ENCODE measurements around the gene MYLK2.

Gene MYLK2

DNA sequence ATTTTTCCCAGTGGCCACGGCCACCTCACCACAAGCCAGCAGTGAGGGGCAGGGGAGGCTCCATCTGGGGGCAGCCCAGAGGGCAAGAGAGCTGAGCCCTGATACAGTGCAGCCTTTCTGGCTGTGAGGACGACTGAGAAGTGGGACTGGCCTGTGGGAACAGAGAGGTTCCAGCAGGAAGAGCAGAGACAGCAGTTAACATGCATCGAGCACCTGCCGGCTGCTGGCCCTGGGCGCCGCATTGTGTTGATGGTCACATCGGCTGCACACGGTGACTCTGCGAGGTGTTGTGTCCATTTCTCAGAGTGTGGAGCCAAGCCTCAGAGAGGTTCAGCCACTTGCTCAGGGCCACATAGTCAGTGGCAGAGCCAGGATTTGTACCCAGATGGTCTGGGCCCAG is 16.4 kb downstream of the MYLK2 start:
- DNase-seq (ENCODE audit: low spot score) = no peak

DNA sequence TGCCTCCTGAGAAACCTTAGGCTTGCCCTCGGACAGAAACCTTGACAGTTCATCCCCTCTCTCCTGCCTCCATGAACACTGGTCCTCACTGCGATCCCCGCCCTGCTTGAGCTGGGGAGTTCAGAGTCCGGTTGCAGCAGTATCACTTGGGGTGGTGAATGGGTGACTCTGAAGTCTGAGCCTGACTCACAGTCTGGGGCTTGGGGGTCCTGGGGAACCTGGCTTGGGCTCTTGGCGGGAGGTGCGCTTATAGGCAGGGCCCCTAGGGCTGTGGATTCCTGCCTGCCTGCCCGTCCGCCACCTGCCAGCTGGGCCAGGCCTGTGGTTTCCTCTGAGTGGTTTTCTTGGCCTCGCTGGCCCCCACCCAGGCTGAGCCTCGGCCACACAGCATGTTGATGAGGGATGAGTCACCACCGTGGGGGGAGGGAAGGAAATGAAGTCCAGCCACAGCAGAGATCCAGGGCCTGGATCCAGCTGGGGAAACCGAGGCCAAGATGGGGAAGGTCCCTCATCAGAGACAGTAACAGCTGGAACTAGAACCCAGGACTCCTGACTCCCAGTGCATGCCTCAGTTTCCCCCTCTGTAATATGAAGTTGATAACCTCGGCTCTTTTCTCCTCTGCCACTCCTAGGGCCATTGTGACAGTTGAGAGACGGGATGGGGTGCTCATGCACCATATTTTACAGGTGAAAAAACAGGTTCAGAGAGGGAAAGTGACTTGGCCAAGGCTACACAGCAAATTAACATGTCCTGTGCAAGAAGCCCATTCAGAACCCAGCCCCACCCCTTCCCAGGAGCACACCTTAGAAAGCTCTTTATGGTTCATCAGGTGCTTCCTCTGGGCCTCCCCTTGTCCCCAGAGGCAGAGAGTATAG is 17.1 kb downstream of the MYLK2 start:
- DNase-seq (ENCODE audit: low spot score) = no peak

DNA sequence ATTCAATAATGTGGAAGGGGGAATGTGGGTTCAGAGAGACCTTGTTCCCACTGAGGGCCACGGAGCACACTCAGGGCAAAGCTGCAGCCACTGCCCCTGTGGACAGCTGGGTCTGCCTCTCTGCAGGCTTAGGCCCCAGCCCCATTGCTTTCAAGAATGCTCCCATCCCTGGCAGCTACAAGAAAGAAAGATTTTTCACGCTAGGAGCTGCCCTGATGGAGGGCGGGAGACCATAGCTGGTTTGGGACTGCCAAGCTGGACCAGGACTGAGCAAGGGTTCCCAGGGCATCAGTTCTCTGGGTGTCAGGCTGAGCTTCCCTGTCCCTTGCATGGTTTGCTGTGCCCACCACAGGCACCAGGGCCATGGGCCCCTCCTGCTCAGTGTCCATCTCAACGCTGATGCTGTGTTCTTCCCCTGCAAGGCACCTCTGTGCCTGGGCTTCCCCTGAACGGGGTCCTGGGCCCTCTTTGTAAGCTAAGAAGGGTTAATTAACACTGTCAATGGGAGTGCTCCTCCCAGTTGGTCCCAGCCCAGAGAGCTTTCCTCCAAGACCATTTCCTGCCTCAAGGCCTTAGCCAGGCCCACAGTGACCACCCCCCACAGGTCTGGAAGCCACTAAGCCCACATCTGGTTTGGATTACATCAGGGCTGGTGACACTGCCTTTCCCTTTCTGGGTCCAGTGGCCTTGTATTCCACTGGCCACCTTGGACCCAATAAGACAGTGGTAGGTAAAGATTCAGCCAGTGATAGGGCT is 17.9 kb downstream of the MYLK2 start:
- no peak for DNase-seq (ENCODE audit: low spot score)

DNA sequence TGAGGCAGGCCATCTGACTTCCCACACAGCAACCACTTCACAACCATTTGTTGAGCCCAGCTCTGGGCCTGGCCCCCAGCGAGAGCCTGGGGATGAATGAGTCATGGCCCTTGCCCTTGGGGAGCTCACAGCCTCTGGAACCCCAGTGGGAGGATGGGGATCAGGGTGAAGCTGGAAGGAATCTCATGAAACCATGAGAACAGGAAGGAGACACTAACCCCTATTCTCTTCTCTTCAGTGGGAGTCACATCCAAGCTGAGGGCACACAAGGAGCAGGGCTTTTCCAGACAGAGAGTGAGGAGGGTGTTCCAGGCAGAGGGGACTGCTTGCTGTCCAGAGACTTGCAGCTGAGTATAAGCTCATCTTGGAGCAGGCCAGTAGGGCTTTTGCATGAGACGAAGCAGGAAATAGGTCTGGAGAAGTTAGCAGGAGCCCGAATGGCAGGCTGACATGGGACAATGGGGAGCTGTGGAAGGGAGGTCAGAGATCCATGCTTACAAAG is 18.8 kb downstream of the MYLK2 start:
- no peak for DNase-seq (ENCODE audit: low spot score)

DNA sequence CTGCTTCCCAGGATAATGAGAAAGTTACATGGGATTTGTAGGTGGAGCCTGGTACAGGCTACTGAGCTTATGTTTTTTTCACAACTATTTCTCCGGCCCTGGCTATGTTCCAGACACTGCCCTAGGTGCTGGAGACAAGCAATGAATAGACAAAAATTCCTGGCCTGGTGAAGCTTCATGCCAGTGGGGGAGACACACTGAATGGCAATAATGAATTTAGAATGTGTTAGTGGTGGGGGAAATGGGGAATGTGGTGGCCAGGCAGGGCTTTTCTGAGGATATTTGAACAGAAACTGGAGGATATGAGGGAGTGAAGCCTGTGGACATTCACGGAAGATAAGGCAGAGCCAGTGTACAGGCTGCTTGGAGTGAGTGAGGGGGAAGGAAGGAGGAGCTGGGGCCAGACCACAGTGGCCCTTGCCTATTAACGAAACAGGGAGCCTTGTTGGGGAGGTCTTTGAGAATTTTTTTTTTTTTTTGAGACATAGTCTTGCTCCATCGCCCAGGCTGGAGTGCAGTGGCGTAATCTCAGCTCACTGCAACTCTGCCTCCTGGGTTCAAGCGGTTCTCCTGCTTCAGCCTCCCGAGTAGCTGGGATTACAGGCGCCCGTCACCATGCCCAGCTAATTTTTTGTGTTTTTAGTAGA is 19.6 kb downstream of the MYLK2 start:
- DNase-seq (ENCODE audit: low spot score) = no peak

DNA sequence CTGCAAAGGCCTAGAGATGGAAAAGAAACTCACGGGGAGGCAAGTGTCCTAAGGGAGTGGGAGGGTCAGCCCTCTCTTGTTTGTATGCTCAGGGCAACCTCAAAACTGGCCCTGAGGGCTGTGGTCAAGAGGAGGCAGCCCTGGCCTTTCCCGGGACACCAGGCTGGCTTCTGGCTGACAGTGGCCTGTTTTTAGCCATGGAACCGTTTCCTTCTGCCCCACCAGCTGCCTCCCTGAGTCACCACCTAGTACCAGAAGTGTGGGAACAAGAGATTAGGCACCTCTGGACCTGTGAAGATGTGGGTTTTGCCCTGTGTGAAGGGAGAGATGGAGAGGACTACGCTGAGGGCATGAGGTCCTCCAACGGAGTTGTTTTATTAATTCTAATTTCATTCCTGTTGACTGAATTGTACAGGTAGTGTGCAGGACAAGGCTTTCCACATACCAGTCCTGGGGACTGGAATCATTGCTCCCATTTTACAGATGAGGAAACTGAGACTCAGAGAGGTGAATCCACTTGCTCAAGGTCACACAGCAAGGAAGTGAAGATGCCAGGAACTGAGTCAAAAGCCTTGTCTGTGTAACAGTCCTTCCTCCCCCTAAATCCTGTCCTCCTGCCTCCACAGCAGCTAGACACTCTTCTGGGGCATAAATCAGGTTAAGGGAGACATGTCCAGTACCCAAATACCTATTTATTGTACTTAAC is 20.8 kb downstream of the MYLK2 start:
- no peak for DNase-seq (ENCODE audit: low spot score)

DNA sequence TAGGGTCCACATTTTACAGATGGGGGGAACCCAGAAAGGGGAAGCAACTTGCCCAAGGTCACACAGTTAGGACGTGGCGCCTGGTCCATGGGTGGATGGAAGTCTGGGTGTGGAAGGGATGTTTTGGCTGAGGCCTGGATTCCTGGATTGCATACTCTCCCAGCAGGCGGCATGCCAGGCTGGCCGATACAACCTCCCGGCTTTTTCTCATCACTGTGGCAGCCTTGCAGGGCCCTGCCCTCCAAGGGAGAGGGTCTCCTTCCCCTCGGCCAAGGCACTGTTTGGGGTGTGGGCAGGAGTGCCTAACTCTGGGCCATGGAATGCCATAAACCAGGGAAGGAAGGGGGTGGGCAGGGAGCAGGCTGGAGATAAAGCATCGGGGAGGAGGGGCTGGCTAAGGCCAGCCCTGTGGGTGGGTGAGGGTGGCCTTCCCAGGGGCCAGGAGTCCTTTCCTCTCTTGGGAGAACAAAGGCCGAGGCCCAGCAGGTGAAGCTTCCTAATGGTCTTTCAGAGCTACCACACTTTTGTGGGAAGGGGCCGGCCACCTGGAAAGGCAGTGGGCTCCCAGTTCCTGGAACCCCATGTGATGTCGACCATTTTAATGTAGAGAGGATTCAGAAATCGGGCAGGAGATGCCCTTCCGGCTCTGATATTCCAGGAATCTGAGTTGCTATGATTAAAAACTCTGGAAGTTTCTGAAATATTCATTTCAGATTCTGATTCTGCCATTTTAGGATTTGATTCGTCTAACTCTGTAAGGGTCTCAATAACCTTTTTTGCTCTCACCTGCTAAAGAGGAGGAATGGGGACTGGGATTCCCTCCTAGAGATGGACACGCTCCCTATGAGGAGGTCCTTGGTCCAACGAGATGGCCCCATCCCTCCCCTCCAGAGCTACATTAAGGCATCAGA is 22.0 kb downstream of the MYLK2 start:
- no peak for DNase-seq (ENCODE audit: low spot score)

DNA sequence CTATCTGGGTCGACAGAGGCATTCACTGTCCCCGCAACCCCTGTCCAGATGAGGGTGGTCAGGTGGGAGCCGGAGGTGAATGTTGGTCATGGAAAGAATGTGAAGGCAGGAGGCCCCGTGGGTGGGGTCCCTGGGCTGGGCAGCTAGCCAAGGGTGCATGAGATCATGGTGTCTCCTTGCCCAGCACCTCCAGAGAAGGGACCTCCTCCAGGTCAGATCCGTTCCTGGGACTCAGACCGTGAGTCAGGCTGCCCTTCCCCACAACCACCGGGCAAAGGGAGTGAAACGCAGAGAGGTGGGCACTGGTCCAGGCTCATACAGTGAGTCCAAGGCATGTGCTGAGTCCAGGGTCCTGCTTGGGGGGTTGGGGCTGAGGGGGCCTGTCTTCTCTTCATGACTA is 22.8 kb downstream of the MYLK2 start:
- no peak for DNase-seq (ENCODE audit: low spot score)

DNA sequence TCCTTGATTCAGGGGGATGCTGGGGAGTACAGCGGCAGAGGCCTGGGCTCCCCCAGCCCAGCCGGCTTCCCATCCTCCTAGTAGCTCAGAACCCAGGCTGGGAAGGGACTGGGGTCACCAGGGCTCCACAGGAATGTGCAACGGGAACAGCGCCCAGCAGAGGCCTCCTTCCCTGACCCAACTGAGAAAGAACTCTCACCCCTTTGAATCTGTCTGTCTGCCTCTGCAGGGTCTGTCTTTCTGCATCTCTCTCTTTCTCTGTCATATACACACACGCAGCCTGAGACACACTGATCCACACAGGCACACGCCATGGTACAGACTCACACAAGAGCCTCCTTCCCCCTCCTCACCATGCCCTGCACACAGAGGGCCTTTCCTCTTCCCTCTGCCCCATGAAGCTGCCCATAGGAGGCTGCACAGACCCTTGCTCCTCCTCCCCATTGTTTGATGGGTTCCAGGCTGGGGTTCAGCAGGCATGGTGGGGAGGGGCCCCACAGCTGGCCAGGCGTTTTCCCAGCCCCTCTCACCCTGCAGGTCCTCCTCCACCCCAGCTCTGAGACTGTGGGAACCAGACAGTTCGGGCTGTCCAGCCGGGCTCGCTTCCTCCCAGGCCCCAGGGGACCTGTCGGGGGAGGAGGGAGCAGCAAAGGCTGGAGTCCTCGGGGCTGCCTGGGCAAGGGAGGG is 23.5 kb downstream of the MYLK2 start:
- no peak for DNase-seq (ENCODE audit: low spot score)

DNA sequence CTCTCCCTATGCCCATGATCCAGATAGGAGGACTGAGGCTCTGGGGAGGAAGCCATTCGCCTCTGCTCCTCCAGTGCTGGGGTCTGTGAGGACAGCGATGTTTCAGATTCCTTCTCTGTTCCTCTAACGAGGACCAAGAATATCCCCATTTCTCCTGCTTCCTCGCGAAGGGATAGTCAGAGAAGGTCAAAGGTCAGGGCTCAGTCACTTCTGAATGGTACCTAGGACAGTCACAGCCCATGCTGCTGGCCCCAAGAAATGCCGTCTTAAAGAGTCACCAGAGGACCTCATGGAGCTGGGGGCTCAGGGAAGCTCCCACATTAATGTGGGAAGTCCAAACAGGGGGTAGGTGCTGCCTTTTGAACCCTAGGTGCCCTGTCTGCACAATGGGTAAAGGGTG is 24.1 kb downstream of the MYLK2 start:
- no peak for DNase-seq (ENCODE audit: low spot score)

DNA sequence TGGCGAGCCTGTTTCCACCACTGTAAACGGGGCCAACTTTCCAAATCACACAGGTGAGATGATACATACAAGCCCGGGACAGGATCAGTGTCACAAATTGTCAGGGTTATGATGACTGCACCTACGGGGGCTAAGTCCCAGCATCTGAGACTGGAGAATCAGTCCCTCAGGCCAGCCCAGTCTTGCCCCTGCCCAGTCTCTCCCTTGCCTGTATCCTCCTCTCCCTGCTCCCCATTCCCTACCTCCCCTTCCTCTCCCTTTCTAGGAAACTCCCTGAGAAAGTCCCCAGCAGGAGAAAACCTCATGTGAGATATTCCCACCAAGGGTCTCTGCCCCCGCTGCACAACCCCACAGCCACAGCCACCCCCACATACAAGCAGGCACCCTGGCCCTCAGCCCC is 24.7 kb downstream of the MYLK2 start:
- DNase-seq (ENCODE audit: low spot score) = no peak

DNA sequence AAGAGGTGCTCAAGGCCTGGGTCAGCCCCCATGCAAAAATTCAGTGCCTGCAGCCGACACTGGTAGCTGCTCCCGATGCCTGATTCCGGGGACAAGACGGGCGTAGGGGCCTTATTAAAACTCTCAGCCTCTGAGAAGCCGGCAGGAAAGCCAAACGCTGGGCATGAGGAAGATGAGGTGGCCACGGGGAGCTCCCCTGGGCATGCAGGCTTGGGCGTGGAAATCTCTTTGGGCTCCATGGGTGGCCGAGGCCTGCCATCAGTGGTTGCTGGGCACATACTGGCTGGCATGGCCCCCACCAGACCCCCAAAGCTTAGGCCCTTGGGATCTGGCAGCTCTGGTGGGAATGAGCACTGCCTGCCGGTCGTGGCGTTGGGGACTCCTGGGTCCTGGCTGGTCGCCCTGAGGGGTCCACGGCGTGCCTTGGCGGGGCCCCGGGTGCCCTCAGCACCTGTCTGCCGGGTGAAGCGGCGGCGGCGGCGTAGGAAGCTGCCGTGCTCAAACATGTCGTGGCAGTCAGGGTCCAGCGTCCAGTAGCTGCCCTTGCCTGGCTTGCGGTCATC is 25.7 kb downstream of the MYLK2 start:
- DNase-seq (ENCODE audit: low spot score) = no peak

DNA sequence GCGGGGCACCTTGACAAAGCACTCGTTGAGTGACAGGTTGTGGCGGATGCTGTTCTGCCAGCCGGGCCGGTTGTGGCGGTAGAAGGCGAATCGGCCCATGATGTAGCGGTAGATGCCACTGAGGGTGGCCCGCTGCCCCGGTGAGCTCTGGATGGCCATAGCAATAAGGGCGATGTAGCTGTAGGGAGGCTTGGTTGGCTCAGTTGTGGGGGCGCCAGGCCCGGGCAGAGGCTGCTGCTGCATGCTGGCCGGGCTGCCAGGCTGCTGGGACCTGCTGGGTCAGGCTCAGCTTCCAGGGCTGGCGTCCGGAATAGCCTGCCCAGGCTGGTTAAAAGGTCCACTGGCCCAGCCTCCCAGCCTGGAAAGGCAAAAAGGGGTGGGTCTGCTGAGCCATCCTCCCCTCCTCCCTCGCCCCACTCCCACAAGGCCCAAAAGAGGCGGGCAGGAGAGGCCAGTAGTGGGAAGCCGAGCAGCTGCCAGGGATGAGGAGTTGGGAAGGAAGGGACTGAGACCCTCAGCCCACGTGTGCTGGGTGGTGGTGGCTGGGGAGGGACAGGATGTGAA is 26.2 kb downstream of the MYLK2 start, which contains the start of gene FOXS1:
FOXS1 (minus strand) TSS at position 305 of the 564 bp plus-strand sequence; CDS start at position 243, 62 bp downstream.
- no peak for DNase-seq (ENCODE audit: low spot score)

DNA sequence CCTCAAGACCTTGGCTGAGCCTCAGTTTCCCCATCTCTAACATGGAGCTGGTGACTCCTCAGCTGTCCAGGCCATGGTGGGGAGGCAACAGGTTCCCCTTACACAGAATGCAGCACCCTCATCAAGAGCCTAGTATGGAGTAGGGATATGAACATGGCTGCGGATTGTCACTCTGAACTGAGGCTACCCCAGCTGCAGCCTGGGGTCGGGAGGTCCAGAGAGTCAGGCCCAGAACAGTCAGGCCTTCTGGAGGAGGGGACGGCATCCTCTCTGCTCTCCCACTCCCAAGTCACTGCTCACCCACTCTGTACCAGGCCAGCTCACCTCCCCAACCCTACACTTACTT is 27.6 kb downstream of the MYLK2 start:
- DNase-seq (ENCODE audit: low spot score) = no peak

DNA sequence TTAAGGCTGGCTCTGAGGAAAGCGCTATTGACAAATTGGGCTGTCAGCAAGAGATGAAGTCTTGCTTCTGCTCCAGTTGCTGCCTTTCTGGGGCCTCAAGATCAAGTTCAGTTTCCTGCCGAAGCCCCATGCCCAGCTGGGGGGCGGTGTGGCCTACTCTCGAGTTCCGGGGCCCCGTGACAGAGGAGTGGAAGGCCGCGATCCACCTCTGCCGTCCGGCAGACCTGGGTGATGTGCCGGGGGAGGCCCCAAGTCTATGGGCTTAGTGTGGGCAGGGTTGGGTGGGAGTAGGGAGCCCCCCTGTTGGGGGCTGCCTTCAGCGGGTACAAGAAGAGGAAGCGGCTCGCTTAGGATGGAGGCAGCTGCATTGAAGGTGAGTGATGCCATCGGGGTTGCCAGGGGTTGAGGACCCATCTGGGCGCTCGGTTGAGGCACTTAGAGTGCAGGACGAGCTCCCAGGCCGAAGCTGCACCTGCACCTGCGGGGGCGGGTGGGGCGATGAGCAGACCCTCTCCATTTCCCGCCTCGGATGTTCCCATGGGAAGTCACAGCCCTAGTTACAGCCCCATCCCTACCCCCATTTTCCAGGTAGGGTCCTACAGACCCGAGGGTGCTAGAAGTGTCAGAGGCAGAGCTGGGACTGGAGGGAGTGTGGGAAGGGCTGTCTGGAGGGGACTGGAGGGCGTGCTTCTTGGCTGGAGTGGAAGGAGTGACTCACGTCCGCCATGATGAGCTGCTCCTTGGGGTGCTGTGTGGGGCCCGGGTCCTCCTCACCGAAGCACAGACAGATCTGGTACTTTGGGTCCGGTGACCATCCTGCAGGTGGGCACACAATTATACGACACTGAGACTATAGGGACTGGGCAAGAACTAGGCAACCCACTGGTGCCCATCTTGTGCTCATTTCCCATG is 29.2 kb downstream of the MYLK2 start:
- DNase-seq (ENCODE audit: low spot score) = no peak

DNA sequence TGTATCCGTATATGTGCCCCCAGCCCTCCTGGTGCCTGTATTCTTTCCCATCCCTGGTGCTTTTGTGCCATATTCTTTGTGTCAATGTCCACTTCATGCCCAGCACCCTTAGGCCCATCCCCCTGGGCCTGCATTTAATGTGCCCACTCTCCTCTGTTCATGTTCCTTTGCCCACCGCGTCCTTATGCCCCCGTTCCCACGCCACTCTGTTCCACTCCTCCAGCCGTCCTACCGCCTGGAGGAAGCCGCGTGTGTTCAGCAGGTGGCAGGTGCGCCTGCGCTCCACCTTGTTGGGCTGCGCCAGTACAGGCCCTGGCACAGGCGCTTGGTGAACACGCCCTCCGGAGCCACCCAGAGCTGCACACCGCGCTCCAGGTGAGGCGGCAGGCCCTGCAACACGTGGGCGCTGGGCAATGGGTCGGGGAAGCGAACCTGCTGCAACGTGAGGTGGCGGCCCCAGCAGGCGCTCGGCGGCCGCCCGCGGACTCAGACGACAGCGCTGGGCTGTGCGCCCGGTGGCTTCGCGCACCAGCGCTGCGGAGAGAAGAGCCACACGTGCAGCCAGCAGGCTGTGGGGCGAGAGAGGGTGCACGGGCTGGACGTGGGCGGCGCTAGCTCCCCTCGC is 30.3 kb downstream of the MYLK2 start:
- no peak for DNase-seq (ENCODE audit: low spot score)

DNA sequence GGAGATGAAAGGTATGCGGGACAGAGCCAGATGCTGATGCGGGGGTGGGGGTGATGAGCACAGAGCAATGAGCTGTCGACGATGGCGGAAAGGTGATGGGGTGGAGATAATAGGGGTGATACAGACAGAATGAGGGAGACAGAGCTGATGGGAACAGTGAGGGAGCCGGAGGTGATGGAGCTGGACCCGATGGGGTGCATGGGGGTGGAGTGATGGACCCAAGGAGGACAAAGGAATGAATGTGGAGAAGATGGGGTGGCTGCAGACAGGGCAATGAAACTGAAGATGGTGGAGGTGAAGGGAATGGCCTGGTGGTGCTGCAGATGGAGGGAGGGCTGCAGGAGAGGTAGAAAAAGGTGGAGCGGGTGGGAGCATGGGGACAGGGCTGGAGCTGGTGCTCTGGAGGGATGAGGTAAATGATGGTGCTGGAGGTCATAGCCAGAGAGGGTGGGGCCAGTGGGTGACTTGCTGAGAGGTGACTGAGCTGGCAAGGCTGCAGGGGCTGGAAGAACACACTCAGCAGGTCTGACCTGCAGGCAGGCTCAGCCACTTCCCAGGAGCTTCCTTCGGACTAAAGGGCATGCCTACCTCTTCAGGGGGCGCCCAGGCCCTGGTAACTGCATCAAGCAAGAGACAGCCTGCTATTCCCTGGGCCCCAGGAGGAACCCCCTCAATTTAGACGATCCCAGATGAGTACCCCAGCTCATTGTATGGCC is 32.2 kb downstream of the MYLK2 start:
- no peak for DNase-seq (ENCODE audit: low spot score)
